D721Med (cell line): ENCODE results near the gene ATAD2B.

Experiments
- DNase-seq: peaks from one replicate; pipeline ENCODE4 v3.0.0; 2011; ENCODE audit warnings: low spot score; ENCODE audit not compliant: insufficient read length
- FAIRE-seq: peaks from 2 replicates; lab custom pipeline; 2011; peaks lifted over from hg19 to GRCh38; lab: Jason Lieb, UNC
- TF ChIP-seq, protein P1 (sequence below): IDR thresholded peaks from 2 replicates; pipeline ENCODE4 v1.5.1; 2012; ENCODE audit warnings: mild to moderate bottlenecking, control low read depth; ENCODE audit not compliant: insufficient read depth; ENCODE audit errors: missing control alignments

Gene ATAD2B

DNA sequence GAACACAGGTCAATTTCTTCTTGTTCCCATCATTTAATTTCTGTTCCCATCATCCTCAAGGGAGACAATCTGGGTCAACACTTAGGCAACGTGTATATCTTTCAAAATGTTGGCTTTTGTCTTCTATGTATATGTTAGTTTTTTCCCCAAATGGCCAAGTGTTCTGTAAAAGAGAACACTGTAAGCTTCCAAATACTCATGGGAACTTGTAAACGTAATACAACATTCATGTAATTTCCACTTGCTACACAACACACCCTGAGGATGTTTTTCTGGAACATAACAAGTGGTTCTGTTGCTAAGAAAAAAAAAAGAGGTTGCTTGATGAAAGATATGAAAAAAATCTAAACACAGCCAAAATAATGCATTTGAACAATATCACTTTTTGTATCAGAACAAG is 149.1 kb downstream of the ATAD2B start:
- FAIRE-seq = no peak
- no peak for DNase-seq

DNA sequence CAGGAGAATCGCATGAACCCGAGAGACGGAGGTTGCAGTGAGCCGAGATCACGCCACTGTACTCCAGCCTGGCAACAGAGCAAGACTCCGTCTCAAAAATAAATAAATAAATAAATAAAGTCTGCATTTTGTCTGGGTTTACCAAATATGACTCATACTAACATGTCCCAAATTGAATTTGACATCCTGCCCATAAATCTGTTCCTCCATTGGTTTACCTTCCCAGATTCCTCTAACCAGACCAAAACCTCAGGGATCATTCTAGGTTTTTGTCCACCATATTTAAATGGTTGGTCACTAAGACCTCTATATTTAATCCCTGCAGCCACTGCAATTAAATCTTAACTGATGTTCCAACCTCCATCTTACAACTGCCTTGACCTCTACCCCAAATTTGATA is 150.9 kb downstream of the ATAD2B start:
- TF ChIP-seq, protein P1, sequence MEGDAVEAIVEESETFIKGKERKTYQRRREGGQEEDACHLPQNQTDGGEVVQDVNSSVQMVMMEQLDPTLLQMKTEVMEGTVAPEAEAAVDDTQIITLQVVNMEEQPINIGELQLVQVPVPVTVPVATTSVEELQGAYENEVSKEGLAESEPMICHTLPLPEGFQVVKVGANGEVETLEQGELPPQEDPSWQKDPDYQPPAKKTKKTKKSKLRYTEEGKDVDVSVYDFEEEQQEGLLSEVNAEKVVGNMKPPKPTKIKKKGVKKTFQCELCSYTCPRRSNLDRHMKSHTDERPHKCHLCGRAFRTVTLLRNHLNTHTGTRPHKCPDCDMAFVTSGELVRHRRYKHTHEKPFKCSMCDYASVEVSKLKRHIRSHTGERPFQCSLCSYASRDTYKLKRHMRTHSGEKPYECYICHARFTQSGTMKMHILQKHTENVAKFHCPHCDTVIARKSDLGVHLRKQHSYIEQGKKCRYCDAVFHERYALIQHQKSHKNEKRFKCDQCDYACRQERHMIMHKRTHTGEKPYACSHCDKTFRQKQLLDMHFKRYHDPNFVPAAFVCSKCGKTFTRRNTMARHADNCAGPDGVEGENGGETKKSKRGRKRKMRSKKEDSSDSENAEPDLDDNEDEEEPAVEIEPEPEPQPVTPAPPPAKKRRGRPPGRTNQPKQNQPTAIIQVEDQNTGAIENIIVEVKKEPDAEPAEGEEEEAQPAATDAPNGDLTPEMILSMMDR = no peak
- FAIRE-seq (no peak), DNase-seq (no peak)

More for the DNA sequence above, 149.1 kb downstream of the ATAD2B start:
- TF ChIP-seq, protein P1 = no peak

DNA sequence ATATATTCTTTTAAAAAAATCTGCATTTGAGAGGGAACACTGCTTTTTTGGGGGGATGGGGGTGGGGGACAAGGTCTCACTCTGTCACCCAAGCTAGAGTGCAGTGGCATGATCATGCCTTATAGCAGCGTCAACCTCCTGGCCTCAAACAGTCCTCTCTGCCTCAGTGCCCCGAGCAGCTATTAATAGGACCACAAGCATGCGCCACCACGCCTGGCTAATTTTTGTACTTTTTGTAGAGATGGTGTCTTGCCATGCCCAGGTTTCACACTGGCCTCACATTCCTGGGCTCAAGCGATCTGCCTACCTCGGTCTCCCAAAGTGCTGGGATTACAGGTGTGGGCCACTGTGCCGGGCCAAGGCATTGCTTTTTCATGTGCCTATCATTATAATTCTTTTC is 154.2 kb downstream of the ATAD2B start:
- FAIRE-seq = no peak
- TF ChIP-seq, protein P1 = no peak
- no peak for DNase-seq

DNA sequence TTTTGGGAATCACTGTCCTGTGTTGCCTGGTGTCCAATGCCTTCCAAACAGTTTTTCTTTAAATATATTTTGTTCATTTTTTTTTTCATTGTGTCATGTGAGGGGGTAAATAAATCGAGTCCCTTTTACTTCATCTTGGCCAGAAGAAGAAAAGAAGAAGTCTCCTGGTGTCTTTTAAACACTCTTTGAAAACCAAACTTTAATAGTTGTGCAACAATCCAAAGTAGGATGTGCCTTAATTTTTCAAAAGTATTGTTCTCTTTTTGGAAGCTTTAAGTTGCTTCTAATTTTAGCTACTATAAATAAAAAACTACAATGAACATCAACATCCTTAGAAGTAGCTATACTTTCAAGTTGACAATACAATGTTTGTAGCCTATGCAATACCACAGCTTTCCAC is 154.9 kb downstream of the ATAD2B start:
- DNase-seq (no peak), FAIRE-seq (no peak)
- TF ChIP-seq, protein P1 = no peak

DNA sequence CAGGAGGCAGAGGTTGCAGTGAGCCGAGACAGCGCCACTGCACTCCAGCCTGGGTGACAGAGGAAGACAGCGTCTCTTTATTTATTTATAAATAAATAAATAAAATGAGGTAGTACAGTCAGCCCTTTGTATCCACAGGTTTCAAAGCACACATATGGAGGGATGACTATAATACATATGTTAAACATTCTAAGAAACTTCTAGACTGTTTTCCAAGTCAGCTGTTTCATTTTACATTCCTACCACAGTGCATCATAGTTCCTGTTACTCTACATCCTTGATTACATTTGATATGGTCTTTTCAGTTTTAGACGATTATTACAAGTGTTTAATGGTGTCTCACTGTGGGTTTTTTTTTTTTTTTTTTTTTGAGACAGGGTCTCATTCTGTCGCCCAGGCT is 157.6 kb downstream of the ATAD2B start:
- FAIRE-seq (no peak), DNase-seq (no peak)
- TF ChIP-seq, protein P1 = no peak

DNA sequence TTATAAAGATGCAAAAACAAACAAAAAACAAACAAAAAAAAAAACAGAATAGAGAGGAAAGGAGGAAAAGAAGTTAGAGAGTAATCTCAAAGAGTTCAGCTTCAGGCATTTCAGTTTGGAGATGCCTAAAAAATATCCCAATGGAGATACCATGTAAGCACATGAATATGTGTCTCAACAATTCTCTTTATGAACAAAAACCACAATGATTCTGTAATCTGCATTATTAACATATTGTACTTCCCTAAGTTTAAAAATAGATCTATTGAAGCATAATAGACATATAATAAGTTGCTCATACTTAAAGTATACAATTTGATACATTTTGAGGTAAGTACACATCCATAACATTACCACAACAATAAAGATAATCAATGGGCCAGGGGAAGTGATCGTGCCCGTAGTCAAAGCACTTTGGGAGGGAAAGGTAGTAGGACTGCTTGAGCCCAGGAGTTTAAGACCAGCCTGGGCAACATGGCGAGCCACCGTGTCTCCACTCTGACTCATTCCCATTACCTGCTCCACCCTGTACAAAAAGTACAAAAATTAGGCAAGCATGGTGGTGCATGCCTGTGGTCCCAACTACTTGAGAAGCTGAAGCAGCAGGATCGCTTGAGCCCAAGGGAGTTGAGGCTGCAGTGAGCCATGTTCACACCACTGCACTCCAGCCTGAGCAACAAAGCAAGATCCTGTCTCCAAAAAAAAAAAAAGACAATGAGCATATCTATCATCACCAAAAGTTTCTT is 158.9 kb downstream of the ATAD2B start:
- FAIRE-seq (no peak), DNase-seq (no peak)
- TF ChIP-seq, protein P1 = no peak

DNA sequence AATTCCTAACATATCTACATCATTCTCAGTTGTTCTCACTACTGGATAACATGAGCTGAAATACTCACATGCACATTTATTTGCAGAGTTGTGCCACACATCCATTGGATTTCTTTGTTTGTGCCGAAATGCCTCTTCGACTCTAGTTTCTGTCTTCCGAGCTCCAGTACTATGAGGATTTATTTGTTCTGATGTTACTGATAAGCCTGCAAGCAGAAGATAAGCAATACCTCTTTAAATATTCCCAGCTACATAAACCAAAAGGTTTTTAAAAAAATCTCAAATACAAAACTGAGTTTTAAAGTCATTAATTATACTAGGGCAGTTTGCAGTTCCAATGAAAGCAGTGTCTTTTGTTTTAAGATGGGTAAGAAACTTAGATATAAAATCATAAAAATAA is 164.8 kb downstream of the ATAD2B start:
- TF ChIP-seq, protein P1 = no peak
- FAIRE-seq (no peak), DNase-seq (no peak)
